Chondrocyte (in vitro differentiated cells): ENCODE data around the gene NPHP4. TPM values are rescaled to one million over a fixed set of nuclear protein-coding genes. Genes with fewer than 3 reads are reported as not detected.

ENCODE experiments used
- DNase-seq: peaks from one replicate; pipeline ENCODE4 v3.0.0; 2021; ENCODE audit warnings: mixed read lengths, low spot score
- H3K27ac Mint-ChIP-seq: one replicate; pipeline ENCODE4 v1.8.0; 2021; ENCODE audit warnings: mild to moderate bottlenecking, moderate library complexity, mixed read lengths; ENCODE audit not compliant: unreplicated experiment
- H3K27me3 Mint-ChIP-seq: 2 replicates; pipeline ENCODE4 v1.8.0; 2021; ENCODE audit warnings: low read depth, mixed read lengths
- H3K36me3 Mint-ChIP-seq: 2 replicates; pipeline ENCODE4 v1.8.0; 2021; ENCODE audit warnings: low read depth, mixed read lengths
- H3K4me1 Mint-ChIP-seq: 2 replicates; pipeline ENCODE4 v1.8.0; 2021; ENCODE audit warnings: low read depth, mild to moderate bottlenecking, mixed read lengths
- H3K4me3 Mint-ChIP-seq: one replicate; pipeline ENCODE4 v1.8.0; 2021; ENCODE audit warnings: mild to moderate bottlenecking, moderate library complexity, mixed read lengths; ENCODE audit not compliant: unreplicated experiment
- H3K9me3 Mint-ChIP-seq: 2 replicates; pipeline ENCODE4 v1.8.0; 2021; ENCODE audit warnings: low read depth, mixed read lengths
- CTCF ChIP-seq: fragments of 200-600 bp; sonication (generic); IDR thresholded peaks from 2 replicates; pipeline ENCODE4 v1.5.0; 2021; ENCODE audit warnings: antibody characterized with exemption, mild to moderate bottlenecking, moderate library complexity
- total RNA-seq: library from RNA; stranded (reverse); gene quantifications from 3 replicates; pipeline ENCODE4 v1.2.1, GENCODE V29; 2021

Gene NPHP4
- total RNA-seq, 1 donor from 2014 or later: 8.7 TPM

GRCh38 chr1:5889901-5890300 lies 102.3 kb downstream of the NPHP4 start:
- Mint-ChIP-seq H3K9me3 (no peaks in the 10 kb centered on the region), H3K4me1 (peaks cover 17% of the 10 kb centered on the region), H3K36me3 (peaks cover 10% of the 10 kb centered on the region), H3K4me3 (no peak overlapping the region), H3K27me3 (no peaks in the 10 kb centered on the region), H3K27ac (no peak overlapping the region)
- TF ChIP-seq CTCF: no peak
- no peak for DNase-seq

- no peak overlapping the region for H3K27ac Mint-ChIP-seq
- no peak overlapping the region for H3K4me3 Mint-ChIP-seq
- H3K27me3 Mint-ChIP-seq: no peaks in the 10 kb centered on the region
- peaks cover 5% of the 10 kb centered on the region for H3K36me3 Mint-ChIP-seq
- no peaks in the 10 kb centered on the region for H3K9me3 Mint-ChIP-seq
- no peak for TF ChIP-seq CTCF
- no peak for DNase-seq
- H3K4me1 Mint-ChIP-seq: peaks cover 17% of the 10 kb centered on the region
These were observed 102.8 kb downstream of the NPHP4 start for GRCh38 chr1:5889462-5889861.

GRCh38 chr1:5888606-5889211 lies 103.5 kb downstream of the NPHP4 start:
- Mint-ChIP-seq H3K9me3 (no peaks in the 10 kb centered on the region), H3K4me3 (no peak overlapping the region), H3K27me3 (no peaks in the 10 kb centered on the region), H3K36me3 (peaks cover 5% of the 10 kb centered on the region), H3K27ac (no peak overlapping the region), H3K4me1 (peaks cover 17% of the 10 kb centered on the region)
- no peak for DNase-seq
- peak; percentile 40 for TF ChIP-seq CTCF

GRCh38 chr1:5887971-5888361 lies 104.3 kb downstream of the NPHP4 start:
- TF ChIP-seq CTCF: no peak
- H3K27me3 Mint-ChIP-seq: no peaks in the 10 kb centered on the region
- peaks cover 17% of the 10 kb centered on the region for H3K4me1 Mint-ChIP-seq
- no peak for DNase-seq
- H3K36me3 Mint-ChIP-seq: peaks cover 5% of the 10 kb centered on the region
- H3K4me3 Mint-ChIP-seq: no peak overlapping the region
- no peak overlapping the region for H3K27ac Mint-ChIP-seq
- H3K9me3 Mint-ChIP-seq: no peaks in the 10 kb centered on the region

GRCh38 chr1:5887349-5887970 lies 104.8 kb downstream of the NPHP4 start:
- peaks cover 17% of the 10 kb centered on the region for H3K4me1 Mint-ChIP-seq
- no peak for TF ChIP-seq CTCF

More at GRCh38 chr1:5887349-5887970, 104.8 kb downstream of the NPHP4 start:
- peak; percentile 67 for DNase-seq
- no peak overlapping the region for H3K4me3 Mint-ChIP-seq
- no peaks in the 10 kb centered on the region for H3K27me3 Mint-ChIP-seq
- H3K36me3 Mint-ChIP-seq: peaks cover 8% of the 10 kb centered on the region
- peak overlapping the region; percentile 17 for H3K27ac Mint-ChIP-seq
- H3K9me3 Mint-ChIP-seq: no peaks in the 10 kb centered on the region
